CD4-positive, CD25-positive, alpha-beta regulatory T cell (primary cell): ENCODE measurements around the gene CD53. TPM values are rescaled to one million over a fixed set of nuclear protein-coding genes. Genes with fewer than 3 reads are reported as not detected.
"Not testable (repeated sequence)": the region's sequence is repeated elsewhere in the genome, so short reads cannot be mapped to it uniquely, and the experiment has no call there.

Experiments
- ATAC-seq, 2 donors: fragments of 150-1000 bp; cut with Tn5 transposase; one replicate each; pipeline ENCODE4 v1.10.0; 2021; ENCODE audit warnings: low read depth in 2 of 2, moderate number of reproducible peaks in 2 of 2, moderate library complexity in 1 of 2
- DNase-seq, 3 donors: peaks; one replicate each; pipeline versions ENCODE4 v3.0.0 to v3.0.0-alpha.2; 2012 to 2022; ENCODE audit warnings: mixed read lengths in 1 of 3
- H3K27ac ChIP-seq: one replicate; pipeline ENCODE4 v1.7.0; 2013; ENCODE audit warnings: mild to moderate bottlenecking, low read length; ENCODE audit not compliant: insufficient read depth, poor library complexity, severe bottlenecking
- H3K27me3 ChIP-seq: one replicate; pipeline ENCODE4 v1.7.0; 2013; ENCODE audit warnings: low read length; ENCODE audit not compliant: control insufficient read depth, insufficient read depth
- H3K36me3 ChIP-seq: one replicate; pipeline ENCODE4 v1.7.0; 2013; ENCODE audit warnings: mild to moderate bottlenecking, low read length, moderate library complexity; ENCODE audit not compliant: control insufficient read depth, insufficient read depth
- H3K4me1 ChIP-seq: 2 replicates; pipeline ENCODE4 v1.7.0; 2013; ENCODE audit warnings: mild to moderate bottlenecking, low read length; ENCODE audit not compliant: insufficient read depth, control insufficient read depth, poor library complexity, severe bottlenecking
- H3K4me3 ChIP-seq: one replicate; pipeline ENCODE4 v1.7.0; 2013; ENCODE audit warnings: low read depth, mild to moderate bottlenecking, low read length, moderate library complexity
- H3K9me3 ChIP-seq, 2 experiments: 1 replicate in 1 of 2; 2 replicates in 1 of 2; pipeline ENCODE4 v1.7.0; 2013; ENCODE audit warnings: low read length in 2 of 2, mild to moderate bottlenecking in 1 of 2, moderate library complexity in 1 of 2; ENCODE audit not compliant: control insufficient read depth in 2 of 2
- H3K27ac Mint-ChIP-seq, 3 donors: one replicate each; pipeline ENCODE4 v1.8.0; 2020 to 2022; ENCODE audit warnings: mild to moderate bottlenecking in 3 of 3, mixed read lengths in 3 of 3, moderate library complexity in 2 of 3
- H3K27me3 Mint-ChIP-seq: one replicate; pipeline ENCODE4 v1.8.0; 2022; ENCODE audit warnings: mild to moderate bottlenecking, mixed read lengths
- H3K36me3 Mint-ChIP-seq: one replicate; pipeline ENCODE4 v1.8.0; 2020; ENCODE audit warnings: mixed read lengths
- H3K4me1 Mint-ChIP-seq, 4 donors: one replicate each; pipeline ENCODE4 v1.8.0; 2020 to 2022; ENCODE audit warnings: mixed read lengths in 4 of 4, mild to moderate bottlenecking in 1 of 4
- H3K4me3 Mint-ChIP-seq, 4 donors: one replicate each; pipeline ENCODE4 v1.8.0; 2020 to 2022; ENCODE audit warnings: mild to moderate bottlenecking in 4 of 4, mixed read lengths in 4 of 4, moderate library complexity in 3 of 4
- H3K9me3 Mint-ChIP-seq, 7 donors: one replicate each; pipeline ENCODE4 v1.8.0; 2020 to 2022; ENCODE audit warnings: mixed read lengths in 7 of 7, mild to moderate bottlenecking in 3 of 7, moderate library complexity in 2 of 7
- polyA plus RNA-seq, 4 donors: library from polyadenylated mRNA; unstranded; fragments of 300-500 nt; fragmentation: Illumina TruSeq; gene quantifications; one replicate each; pipeline ENCODE4 v1.2.3, GENCODE V29; 2021
- total RNA-seq: library from RNA; stranded (reverse); gene quantifications from one replicate; pipeline ENCODE4 v1.2.3, GENCODE V29; 2022

The CD53 gene
- total and polyA plus RNA-seq, 5 donors from 2014 or later: 397 to 1,251 (median 1,152) TPM

DNA sequence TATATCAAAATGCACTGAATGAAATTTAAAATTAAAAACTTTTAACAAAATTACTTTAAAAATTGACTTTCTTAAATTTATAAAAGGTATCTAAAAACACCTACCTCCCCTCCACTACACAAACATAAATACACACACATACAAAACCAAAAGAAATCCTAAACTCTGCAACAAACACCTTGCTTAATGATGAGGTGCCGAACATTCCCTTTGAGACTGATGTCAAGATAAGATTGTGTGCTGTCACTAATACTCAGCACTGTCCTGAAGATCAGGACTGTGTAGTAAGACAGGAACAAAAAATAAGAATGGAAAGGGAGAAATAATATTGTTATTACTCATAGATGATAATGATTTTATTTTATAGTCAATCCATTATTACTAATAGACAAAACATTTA lies 45.1 kb downstream of the CD53 start:
- Mint-ChIP-seq H3K4me3 (no peak overlapping the region), H3K36me3 (peaks cover 16% of the 10 kb centered on the region), H3K4me1 (peaks cover 11 to 13% (median 12%) of the 10 kb centered on the region in 4 donors), H3K9me3 (peaks cover 2 to 17% (median 11%) of the 10 kb centered on the region in 7 donors), H3K27ac (no peak overlapping the region), H3K27me3 (peaks cover 32% of the 10 kb centered on the region)
- H3K4me1 ChIP-seq: peaks cover 4% of the 10 kb centered on the region
- peaks cover 22 to 26% of the 10 kb centered on the region in 2 experiments for H3K9me3 ChIP-seq
- ATAC-seq (no peak), DNase-seq (no peak)
- H3K36me3 ChIP-seq: no peaks in the 10 kb centered on the region
- H3K4me3 ChIP-seq: no peak overlapping the region
- H3K27ac ChIP-seq: no peak overlapping the region
- H3K27me3 ChIP-seq: peaks cover 2% of the 10 kb centered on the region

DNA sequence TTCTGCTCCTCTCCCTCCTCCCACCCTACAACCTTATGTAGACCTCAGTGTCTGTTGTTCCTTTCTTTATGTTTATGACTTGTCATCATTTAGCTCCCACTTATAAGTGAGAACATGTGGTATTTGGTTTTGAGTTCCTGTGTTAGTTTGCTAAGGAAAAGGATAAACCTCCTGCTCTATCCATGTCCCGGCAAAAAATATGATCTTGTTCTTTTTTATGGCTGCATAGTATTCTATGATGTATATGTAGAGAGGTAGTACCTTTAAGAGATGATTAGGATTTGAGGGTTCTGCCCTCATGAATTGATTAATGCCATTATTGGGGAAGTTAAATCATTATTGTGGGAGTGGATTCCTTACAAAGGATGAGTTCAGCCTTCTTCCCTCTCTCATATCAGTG lies 49.0 kb downstream of the CD53 start:
- peaks cover 3% of the 10 kb centered on the region for H3K27me3 ChIP-seq
- H3K27me3 Mint-ChIP-seq: peaks cover 32% of the 10 kb centered on the region
- ATAC-seq (no peak), DNase-seq (no peak)
- H3K4me3 ChIP-seq: no peak overlapping the region
- H3K36me3 Mint-ChIP-seq: peaks cover 16% of the 10 kb centered on the region
- H3K27ac Mint-ChIP-seq: no peak overlapping the region
- no peaks in the 10 kb centered on the region for H3K36me3 ChIP-seq
- H3K4me1 ChIP-seq: no peaks in the 10 kb centered on the region
- H3K9me3 Mint-ChIP-seq: peaks cover 2 to 13% (median 5%) of the 10 kb centered on the region in 7 donors
- H3K4me3 Mint-ChIP-seq: no peak overlapping the region
- H3K4me1 Mint-ChIP-seq: peaks cover 2 to 5% (median 4%) of the 10 kb centered on the region in 4 donors
- H3K9me3 ChIP-seq: peaks cover 8 to 12% of the 10 kb centered on the region in 2 experiments
- no peak overlapping the region for H3K27ac ChIP-seq

DNA sequence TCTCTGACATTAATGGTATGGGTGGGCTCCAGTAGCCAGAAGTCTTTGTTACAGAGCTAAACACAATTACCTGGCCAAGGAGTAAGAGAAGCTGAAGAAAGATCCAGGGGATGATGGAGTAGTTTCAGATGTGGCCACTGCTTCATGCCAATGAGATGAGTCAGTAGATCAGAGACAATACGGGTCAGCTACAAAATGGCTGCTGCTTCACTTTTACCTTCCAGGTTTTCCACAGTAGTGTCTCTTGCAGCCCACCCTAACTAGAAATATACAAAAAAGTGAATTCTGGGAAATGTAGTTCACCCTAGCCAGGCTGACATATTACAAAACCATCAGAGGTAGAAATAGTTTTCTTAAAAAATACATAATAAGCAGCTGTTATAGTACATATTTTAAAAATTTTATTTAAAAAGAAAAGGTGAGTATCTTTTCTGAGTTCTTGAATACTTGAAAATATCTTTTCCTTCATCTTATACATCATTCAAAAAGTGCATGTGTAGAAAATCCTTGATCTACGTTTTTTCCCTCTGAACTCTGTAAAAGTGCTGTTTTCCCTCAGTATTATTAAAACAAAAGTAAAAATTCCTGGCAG lies 54.6 kb downstream of the CD53 start:
- ATAC-seq: no peak
- no peak for DNase-seq
- Histone ChIP-seq H3K27me3 (peaks cover 1% of the 10 kb centered on the region), H3K4me1 (no peaks in the 10 kb centered on the region), H3K36me3 (no peaks in the 10 kb centered on the region), H3K27ac (no peak overlapping the region), H3K9me3 (peaks cover 3 to 5% of the 10 kb centered on the region in 2 experiments), H3K4me3 (no peak overlapping the region)
- no peak overlapping the region for H3K4me3 Mint-ChIP-seq
- H3K9me3 Mint-ChIP-seq: peaks cover 0 to 31% (median 8%) of the 10 kb centered on the region in 7 donors
- no peak overlapping the region for H3K27ac Mint-ChIP-seq
- H3K36me3 Mint-ChIP-seq: peaks cover 7% of the 10 kb centered on the region
- no peaks in the 10 kb centered on the region for H3K4me1 Mint-ChIP-seq
- peaks cover 7% of the 10 kb centered on the region for H3K27me3 Mint-ChIP-seq

GRCh38 chr1:110928191-110928590 lies 55.2 kb downstream of the CD53 start:
- Histone ChIP-seq H3K9me3 (peaks cover 3 to 5% of the 10 kb centered on the region in 2 experiments), H3K4me3 (no peak overlapping the region), H3K4me1 (no peaks in the 10 kb centered on the region), H3K27ac (no peak overlapping the region), H3K36me3 (no peaks in the 10 kb centered on the region), H3K27me3 (peaks cover 1% of the 10 kb centered on the region)
- H3K4me3 Mint-ChIP-seq: no peak overlapping the region
- ATAC-seq (no peak), DNase-seq (no peak)
- H3K4me1 Mint-ChIP-seq: no peaks in the 10 kb centered on the region
- H3K27me3 Mint-ChIP-seq: peaks cover 7% of the 10 kb centered on the region
- H3K27ac Mint-ChIP-seq: no peak overlapping the region
- peaks cover 3% of the 10 kb centered on the region for H3K36me3 Mint-ChIP-seq
- peaks cover 0 to 32% (median 8%) of the 10 kb centered on the region in 7 donors for H3K9me3 Mint-ChIP-seq

DNA sequence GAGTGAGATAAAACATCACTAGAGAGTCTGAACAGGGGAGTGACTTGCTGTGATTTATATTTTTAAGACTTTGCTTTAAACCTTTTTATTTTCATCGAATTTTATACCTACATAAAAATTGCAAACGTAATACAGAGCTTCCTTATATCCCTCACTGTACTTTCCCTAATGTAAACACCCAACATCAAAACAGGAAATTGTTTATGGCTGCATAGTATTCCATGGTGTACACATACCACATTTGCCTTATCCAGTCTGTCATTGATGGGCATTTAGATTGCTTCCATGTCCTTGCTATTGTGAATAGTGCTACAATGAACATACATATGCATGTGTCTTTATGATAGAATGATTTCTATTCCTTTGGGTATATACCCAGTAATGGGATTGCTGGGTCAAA lies 56.0 kb downstream of the CD53 start:
- no peak overlapping the region for H3K27ac ChIP-seq
- ATAC-seq (no peak), DNase-seq (no peak)
- H3K27me3 Mint-ChIP-seq: peaks cover 7% of the 10 kb centered on the region
- peaks cover 3% of the 10 kb centered on the region for H3K36me3 Mint-ChIP-seq
- H3K27ac Mint-ChIP-seq: no peak overlapping the region
- H3K4me3 ChIP-seq: no peak overlapping the region
- H3K4me1 Mint-ChIP-seq: no peaks in the 10 kb centered on the region
- H3K9me3 ChIP-seq: peaks cover 3 to 5% of the 10 kb centered on the region in 2 experiments
- no peaks in the 10 kb centered on the region for H3K4me1 ChIP-seq
- H3K36me3 ChIP-seq: no peaks in the 10 kb centered on the region
- no peak overlapping the region for H3K4me3 Mint-ChIP-seq
- peaks cover 1% of the 10 kb centered on the region for H3K27me3 ChIP-seq
- H3K9me3 Mint-ChIP-seq: peaks cover 0 to 34% (median 6%) of the 10 kb centered on the region in 7 donors

- H3K36me3 ChIP-seq, H3K4me3 Mint-ChIP-seq, H3K27ac Mint-ChIP-seq, H3K4me1 ChIP-seq, H3K27me3 ChIP-seq, H3K4me3 ChIP-seq, H3K27ac ChIP-seq, H3K9me3 ChIP-seq, DNase-seq, H3K27me3 Mint-ChIP-seq, ATAC-seq, H3K4me1 Mint-ChIP-seq: not testable (repeated sequence)
- peaks cover 0 to 41% (median 16%) of the 10 kb centered on the region in 7 donors for H3K9me3 Mint-ChIP-seq
- H3K36me3 Mint-ChIP-seq: peaks cover 12% of the 10 kb centered on the region
These were observed 58.1 kb downstream of the CD53 start for GRCh38 chr1:110931097-110931496.

DNA sequence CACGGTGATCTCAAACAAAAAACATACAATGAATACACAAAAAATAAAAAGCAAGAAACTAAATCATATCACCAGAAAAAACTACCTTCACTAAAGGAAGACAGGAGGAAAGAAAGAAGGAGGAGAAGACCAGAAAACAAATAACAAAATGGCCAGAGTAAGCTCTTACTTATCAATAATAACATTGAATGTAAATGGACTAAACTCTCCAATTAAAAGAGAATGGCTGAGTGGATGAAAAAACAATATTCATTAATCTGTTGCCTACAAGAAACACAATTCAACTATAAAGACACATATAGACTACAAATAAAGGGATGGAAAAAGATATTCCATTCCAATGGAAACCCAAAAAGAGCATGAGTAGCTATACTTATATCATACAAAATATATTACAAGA lies 63.6 kb downstream of the CD53 start:
- Mint-ChIP-seq H3K4me3 (no peak overlapping the region), H3K27ac (no peak overlapping the region), H3K9me3 (peaks cover 4 to 46% (median 27%) of the 10 kb centered on the region in 7 donors), H3K4me1 (peaks cover 0 to 3% (median 0%) of the 10 kb centered on the region in 4 donors), H3K36me3 (peaks cover 16% of the 10 kb centered on the region), H3K27me3 (peaks cover 13% of the 10 kb centered on the region)
- Histone ChIP-seq H3K9me3 (peaks cover 10 to 20% of the 10 kb centered on the region in 2 experiments), H3K27ac (no peak overlapping the region), H3K27me3 (no peaks in the 10 kb centered on the region), H3K36me3 (no peaks in the 10 kb centered on the region), H3K4me1 (no peaks in the 10 kb centered on the region), H3K4me3 (no peak overlapping the region)
- ATAC-seq: no peak
- DNase-seq: no peak

GRCh38 chr1:110944806-110945205 lies 71.9 kb downstream of the CD53 start:
- peaks cover 31% of the 10 kb centered on the region for H3K36me3 Mint-ChIP-seq
- no peak overlapping the region for H3K4me3 Mint-ChIP-seq
- H3K4me3 ChIP-seq: no peak overlapping the region
- H3K9me3 ChIP-seq: peaks cover 0 to 2% of the 10 kb centered on the region in 2 experiments
- peaks cover 0 to 14% (median 3%) of the 10 kb centered on the region in 7 donors for H3K9me3 Mint-ChIP-seq
- no peaks in the 10 kb centered on the region for H3K27me3 Mint-ChIP-seq
- no peak overlapping the region for H3K27ac ChIP-seq
- H3K27ac Mint-ChIP-seq: no peak overlapping the region
- peaks cover 8% of the 10 kb centered on the region for H3K36me3 ChIP-seq
- peaks cover 0 to 4% (median 1%) of the 10 kb centered on the region in 4 donors for H3K4me1 Mint-ChIP-seq
- ATAC-seq (no peak), DNase-seq (no peak)
- H3K27me3 ChIP-seq: no peaks in the 10 kb centered on the region
- no peaks in the 10 kb centered on the region for H3K4me1 ChIP-seq
